B cell (primary cell): ENCODE data around the gene CACNA1H. TPM values are rescaled to one million over a fixed set of nuclear protein-coding genes. Genes with fewer than 3 reads are reported as not detected.

Experiments
- ATAC-seq: fragments of 200-7000 bp; cut with Tn5 transposase; one replicate; pipeline ENCODE4 v1.10.0; 2021; ENCODE audit warnings: low read depth, mild to moderate bottlenecking, moderate number of reproducible peaks, moderate library complexity
- CTCF ChIA-PET: fragments of 350-600 bp; sonication (Branson Sonifier 250); formaldehyde crosslinking; loops from one replicate; lab custom pipeline; 2021; ENCODE audit warnings: antibody characterized with exemption, inconsistent platforms; lab: Charles Lee
- POLR2A ChIA-PET: fragments of 350-600 bp; sonication (Branson Sonifier 250); formaldehyde crosslinking; loops from one replicate; lab custom pipeline; 2021; ENCODE audit warnings: antibody characterized with exemption; lab: Charles Lee
- DNase-seq: peaks from one replicate; pipeline ENCODE4 v3.0.0; 2013
- H2AFZ ChIP-seq: 2 replicates; pipeline ENCODE4 v1.6.1; 2012; ENCODE audit warnings: mild to moderate bottlenecking, low read depth, low read length; ENCODE audit not compliant: insufficient read depth, poor library complexity, severe bottlenecking
- H3K27ac ChIP-seq, 2 donors: 1 replicate in 1 of 2; 2 replicates in 1 of 2; pipeline ENCODE4 v1.5.1; 2012 to 2013; ENCODE audit warnings: low read length in 2 of 2, mild to moderate bottlenecking in 2 of 2, moderate library complexity in 1 of 2
- H3K27me3 ChIP-seq, 4 experiments: fragments of 200-600 bp in 1 of 4; sonication (generic) in 1 of 4; replicated peaks in 1 of 4; 1 replicate in 2 of 4; 2 replicates in 2 of 4; pipeline versions ENCODE4 v1.6.1 to v1.7.0; 2013 to 2016; ENCODE audit warnings: low read length in 3 of 4, mild to moderate bottlenecking in 2 of 4, mixed read lengths in 1 of 4, moderate library complexity in 1 of 4; ENCODE audit not compliant: insufficient read depth in 4 of 4, control insufficient read depth in 3 of 4; ENCODE audit errors: control extremely low read depth in 1 of 4
- H3K36me3 ChIP-seq, 2 experiments: replicated peaks in 1 of 2; 1 replicate in 1 of 2; 2 replicates in 1 of 2; pipeline versions ENCODE4 v1.6.1 to v1.7.1; 2013; ENCODE audit warnings: low read length in 1 of 2; ENCODE audit not compliant: insufficient read depth in 2 of 2, control insufficient read depth in 1 of 2; ENCODE audit errors: control extremely low read depth in 1 of 2, extremely low read depth in 1 of 2
- H3K4me1 ChIP-seq, 2 donors: fragments of 200-600 bp in 1 of 2; sonication (generic) in 1 of 2; 1 replicate in 1 of 2; 2 replicates in 1 of 2; pipeline versions ENCODE4 v1.5.1 to v1.6.1; 2013 to 2017; ENCODE audit warnings: low read length in 2 of 2; ENCODE audit not compliant: control insufficient read depth in 2 of 2, insufficient read depth in 2 of 2
- H3K4me2 ChIP-seq: replicated peaks from 2 replicates; pipeline ENCODE3; 2012; ENCODE audit warnings: mild to moderate bottlenecking, low read depth, low read length; ENCODE audit not compliant: poor library complexity, severe bottlenecking
- H3K4me3 ChIP-seq, 5 experiments: fragments of 200-600 bp in 1 of 5; sonication (generic) in 1 of 5; 1 replicate in 3 of 5; 2 replicates in 2 of 5; pipeline versions ENCODE4 v1.5.1 to v1.7.0; 2011 to 2016; ENCODE audit warnings: low read length in 4 of 5, mild to moderate bottlenecking in 4 of 5, low read depth in 2 of 5, control low read depth in 1 of 5, moderate library complexity in 1 of 5; ENCODE audit not compliant: insufficient read depth in 1 of 5; ENCODE audit errors: control extremely low read depth in 1 of 5, extremely low read depth in 1 of 5
- H3K79me2 ChIP-seq: fragments of 200-600 bp; sonication (generic); one replicate; pipeline ENCODE4 v1.6.0; 2016; ENCODE audit warnings: low read length; ENCODE audit not compliant: control insufficient read depth, insufficient read depth
- H3K9ac ChIP-seq: fragments of 200-600 bp; sonication (generic); 2 replicates; pipeline ENCODE4 v1.6.1; 2017; ENCODE audit warnings: mild to moderate bottlenecking, low read length, moderate library complexity
- H3K9me3 ChIP-seq, 3 donors: one replicate each; pipeline versions ENCODE4 v1.6.1 to v1.7.1; 2013; ENCODE audit warnings: low read length in 2 of 3; ENCODE audit not compliant: control insufficient read depth in 2 of 3, insufficient read depth in 1 of 3; ENCODE audit errors: control extremely low read depth in 1 of 3
- H4K20me1 ChIP-seq: 2 replicates; pipeline ENCODE4 v1.6.0; 2012; ENCODE audit warnings: mild to moderate bottlenecking, low read length; ENCODE audit not compliant: insufficient read depth, control insufficient read depth, poor library complexity, severe bottlenecking
- H3K27ac Mint-ChIP-seq: one replicate; pipeline ENCODE4 v1.8.0; 2021; ENCODE audit warnings: mixed read lengths
- H3K27me3 Mint-ChIP-seq: one replicate; pipeline ENCODE4 v1.8.0; 2021; ENCODE audit warnings: mixed read lengths
- H3K4me1 Mint-ChIP-seq: one replicate; pipeline ENCODE4 v1.8.0; 2021; ENCODE audit warnings: mixed read lengths
- H3K4me3 Mint-ChIP-seq: one replicate; pipeline ENCODE4 v1.8.0; 2021; ENCODE audit warnings: mixed read lengths
- H3K9me3 Mint-ChIP-seq: one replicate; pipeline ENCODE4 v1.8.0; 2022; ENCODE audit warnings: mixed read lengths; ENCODE audit not compliant: insufficient read depth
- CTCF ChIP-seq: fragments of 200-600 bp; IDR thresholded peaks from one replicate; pipeline ENCODE4 v1.8.0; 2022; ENCODE audit warnings: antibody characterized with exemption, mild to moderate bottlenecking
- EZH2 ChIP-seq: IDR thresholded peaks from 2 replicates; pipeline ENCODE4 v1.6.1; 2012; ENCODE audit warnings: borderline replicate concordance, low read depth, mild to moderate bottlenecking, moderate library complexity, low read length; ENCODE audit not compliant: insufficient read depth, poor library complexity, severe bottlenecking
- WGBS: methylation state at CpG from one replicate; pipeline ENCODE4 v1.1.5; 2013; ENCODE audit warnings: missing lambda C conversion rate; ENCODE audit not compliant: insufficient coverage; 5-methylcytosine and 5-hydroxymethylcytosine counted together
- intact Hi-C: fragments of 100-400 bp; cut with micrococcal nuclease; formaldehyde crosslinking; loops from one replicate; pipeline ENCODE4 v1.10.0; 2022
- polyA plus RNA-seq: library from polyadenylated mRNA; depleted of rRNA; stranded (reverse); fragments of >200 nt; gene quantifications from 2 replicates; pipeline ENCODE4 v1.2.3, GENCODE V29; 2012
- total RNA-seq, 2 donors: library from RNA; stranded (reverse); fragments of 120-200 nt in 1 of 2; gene quantifications; 1 replicate in 1 of 2; 2 replicates in 1 of 2; pipeline versions ENCODE4 v1.2.3 to v1.2.4, GENCODE V29; 2013 to 2022

The CACNA1H gene
- total and polyA plus RNA-seq, 2 donors (not counting 1 experiment from before 2014, with no cell fraction given): 0.05 to 0.10 TPM

- ChIA-PET CTCF (no interaction called here), POLR2A (no interaction called here)
- H4K20me1 ChIP-seq: no peaks in the 10 kb centered on the region
- H3K4me3 Mint-ChIP-seq: no peak overlapping the region
- 91% methylated on average over 15 of the region's 16 CpGs for WGBS
- H3K4me1 ChIP-seq: no peaks in the 10 kb centered on the region
- no peak overlapping the region for H3K27ac ChIP-seq
- H2AFZ ChIP-seq: no peak overlapping the region
- no peak overlapping the region for H3K4me2 ChIP-seq
- H3K9ac ChIP-seq: no peak overlapping the region
- no peak overlapping the region for H3K4me3 ChIP-seq
- ATAC-seq (no peak), DNase-seq (no peak)
- no peak overlapping the region for H3K27ac Mint-ChIP-seq
- intact Hi-C loops: no loop called here
- H3K79me2 ChIP-seq: no peaks in the 10 kb centered on the region
- H3K36me3 ChIP-seq: no peaks in the 10 kb centered on the region
- H3K4me1 Mint-ChIP-seq: no peaks in the 10 kb centered on the region
- H3K27me3 ChIP-seq: peaks cover 0 to 37% (median 9%) of the 10 kb centered on the region in 4 experiments
- no peak for TF ChIP-seq EZH2
- peaks cover 0 to 4% (median 0%) of the 10 kb centered on the region in 3 donors for H3K9me3 ChIP-seq
- peaks cover 15% of the 10 kb centered on the region for H3K27me3 Mint-ChIP-seq
- peaks cover 5% of the 10 kb centered on the region for H3K9me3 Mint-ChIP-seq
Measured at GRCh38 chr16:1264345-1265089, 111.6 kb downstream of the CACNA1H start.

GRCh38 chr16:1265090-1265630, 112.3 kb downstream of the CACNA1H start:
- Histone ChIP-seq H3K4me1 (no peaks in the 10 kb centered on the region), H3K27me3 (peaks cover 0 to 31% (median 7%) of the 10 kb centered on the region in 4 experiments), H3K79me2 (no peaks in the 10 kb centered on the region), H3K36me3 (no peaks in the 10 kb centered on the region), H3K4me3 (no peak overlapping the region), H3K9me3 (peaks cover 0 to 4% (median 0%) of the 10 kb centered on the region in 3 donors), H3K27ac (no peak overlapping the region), H3K9ac (no peak overlapping the region), H4K20me1 (no peaks in the 10 kb centered on the region), H3K4me2 (no peak overlapping the region), H2AFZ (no peak overlapping the region)
- ChIA-PET CTCF (no interaction called here), POLR2A (no interaction called here)
- no peak overlapping the region for H3K4me3 Mint-ChIP-seq
- intact Hi-C loops: no loop called here
- 84% methylated on average over 11 of the region's 13 CpGs for WGBS
- TF ChIP-seq CTCF: no peak
- no peak for TF ChIP-seq EZH2
- no peak overlapping the region for H3K27ac Mint-ChIP-seq
- no peaks in the 10 kb centered on the region for H3K4me1 Mint-ChIP-seq
- peaks cover 19% of the 10 kb centered on the region for H3K27me3 Mint-ChIP-seq
- DNase-seq (no peak), ATAC-seq (no peak)
- H3K9me3 Mint-ChIP-seq: peaks cover 5% of the 10 kb centered on the region
